Uterus (tissue), 4 donors: ENCODE data around the gene ALG6. TPM values are rescaled to one million over a fixed set of nuclear protein-coding genes. Genes with fewer than 3 reads are reported as not detected.

Experiments used
- DNase-seq, 2 donors: peaks; one replicate each; pipeline ENCODE4 v3.0.0-alpha.2; 2019 to 2020
- H3K27ac ChIP-seq, 2 donors: fragments of 200-600 bp; sonication (generic); 1 replicate in 1 of 2; 2 replicates in 1 of 2; pipeline ENCODE4 v1.5.1; 2016 to 2018
- H3K27me3 ChIP-seq, 2 donors: fragments of 200-600 bp; sonication (generic); one replicate each; pipeline ENCODE4 v1.5.1; 2018 to 2019; ENCODE audit warnings: control low read depth in 1 of 2
- H3K36me3 ChIP-seq, 2 donors: fragments of 200-600 bp; sonication (generic); one replicate each; pipeline ENCODE4 v1.5.1; 2019; ENCODE audit warnings: control low read depth in 1 of 2
- H3K4me1 ChIP-seq, 2 donors: fragments of 200-600 bp; sonication (generic); one replicate each; pipeline ENCODE4 v1.5.1; 2018 to 2019; ENCODE audit warnings: control low read depth in 1 of 2
- H3K4me3 ChIP-seq, 2 donors: fragments of 200-600 bp; sonication (generic); 1 replicate in 1 of 2; 2 replicates in 1 of 2; pipeline ENCODE4 v1.5.1; 2018 to 2019; ENCODE audit warnings: mild to moderate bottlenecking in 1 of 2
- H3K9me3 ChIP-seq, 2 donors: fragments of 200-600 bp; sonication (generic); one replicate each; pipeline ENCODE4 v1.5.1; 2019; ENCODE audit warnings: control low read depth in 1 of 2
- CTCF ChIP-seq, 4 experiments: fragments of 200-600 bp in 2 of 4; fragments of 450-650 bp in 2 of 4; sonication (generic) in 2 of 4; IDR thresholded peaks; one replicate each; pipeline ENCODE4 v1.5.1; 2016 to 2019; ENCODE audit warnings: antibody characterized with exemption in 4 of 4, mild to moderate bottlenecking in 2 of 4, moderate library complexity in 1 of 4
- POLR2A ChIP-seq, 2 donors: fragments of 450-650 bp; IDR thresholded peaks; one replicate each; pipeline ENCODE4 v1.6.1; 2016; ENCODE audit warnings: antibody characterized with exemption in 2 of 2, mild to moderate bottlenecking in 1 of 2, moderate library complexity in 1 of 2
- intact Hi-C: fragments of 100-400 bp; cut with DNase I; formaldehyde crosslinking; loops from one replicate; pipeline ENCODE4 v1.15.1; 2023; ENCODE audit warnings: low total_unique reads
- total RNA-seq, 4 donors: library from RNA; depleted of rRNA in 3 of 4; stranded (reverse); fragments of >200 nt in 3 of 4; gene quantifications; one replicate each; pipeline versions ENCODE4 v1.1.0 to v1.2.4, GENCODE V29; 2014 to 2023
- donor health status: DM: yes; HTN: yes; CAD: no.

ALG6 gene
- total RNA-seq, 4 donors from 2014 or later, result 3.8 to 23.6 (median 15.2) TPM

DNA sequence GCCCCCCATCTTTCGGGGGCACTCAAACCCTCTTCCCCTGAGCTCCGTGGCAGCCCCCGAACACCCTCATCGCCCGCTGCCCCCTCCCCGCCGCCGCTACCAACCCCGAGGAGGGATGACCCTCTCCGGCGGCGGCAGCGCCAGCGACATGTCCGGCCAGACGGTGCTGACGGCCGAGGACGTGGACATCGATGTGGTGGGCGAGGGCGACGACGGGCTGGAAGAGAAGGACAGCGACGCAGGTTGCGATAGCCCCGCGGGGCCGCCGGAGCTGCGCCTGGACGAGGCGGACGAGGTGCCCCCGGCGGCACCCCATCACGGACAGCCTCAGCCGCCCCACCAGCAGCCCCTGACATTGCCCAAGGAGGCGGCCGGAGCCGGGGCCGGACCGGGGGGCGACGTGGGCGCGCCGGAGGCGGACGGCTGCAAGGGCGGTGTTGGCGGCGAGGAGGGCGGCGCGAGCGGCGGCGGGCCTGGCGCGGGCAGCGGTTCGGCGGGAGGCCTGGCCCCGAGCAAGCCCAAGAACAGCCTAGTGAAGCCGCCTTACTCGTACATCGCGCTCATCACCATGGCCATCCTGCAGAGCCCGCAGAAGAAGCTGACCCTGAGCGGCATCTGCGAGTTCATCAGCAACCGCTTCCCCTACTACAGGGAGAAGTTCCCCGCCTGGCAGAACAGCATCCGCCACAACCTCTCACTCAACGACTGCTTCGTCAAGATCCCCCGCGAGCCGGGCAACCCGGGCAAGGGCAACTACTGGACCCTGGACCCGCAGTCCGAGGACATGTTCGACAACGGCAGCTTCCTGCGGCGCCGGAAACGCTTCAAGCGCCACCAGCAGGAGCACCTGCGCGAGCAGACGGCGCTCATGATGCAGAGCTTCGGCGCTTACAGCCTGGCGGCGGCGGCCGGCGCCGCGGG lies 44.2 kb upstream of the ALG6 start:
- Histone ChIP-seq H3K4me1 (peaks cover 0 to 23% of the 10 kb centered on the region in 2 donors), H3K4me3 (peak overlapping the region in 1 of 2 donors; percentile 37), H3K9me3 (no peaks in the 10 kb centered on the region), H3K27ac (no peak overlapping the region), H3K27me3 (peaks cover 53 to 83% of the 10 kb centered on the region in 2 donors), H3K36me3 (no peaks in the 10 kb centered on the region)
- DNase-seq, result no peak
- TF ChIP-seq POLR2A (IDR thresholded peaks at IDR 0.05) (no peak), CTCF (IDR thresholded peaks at IDR 0.05) (no peak)
- intact Hi-C loops, result no loop called here

DNA sequence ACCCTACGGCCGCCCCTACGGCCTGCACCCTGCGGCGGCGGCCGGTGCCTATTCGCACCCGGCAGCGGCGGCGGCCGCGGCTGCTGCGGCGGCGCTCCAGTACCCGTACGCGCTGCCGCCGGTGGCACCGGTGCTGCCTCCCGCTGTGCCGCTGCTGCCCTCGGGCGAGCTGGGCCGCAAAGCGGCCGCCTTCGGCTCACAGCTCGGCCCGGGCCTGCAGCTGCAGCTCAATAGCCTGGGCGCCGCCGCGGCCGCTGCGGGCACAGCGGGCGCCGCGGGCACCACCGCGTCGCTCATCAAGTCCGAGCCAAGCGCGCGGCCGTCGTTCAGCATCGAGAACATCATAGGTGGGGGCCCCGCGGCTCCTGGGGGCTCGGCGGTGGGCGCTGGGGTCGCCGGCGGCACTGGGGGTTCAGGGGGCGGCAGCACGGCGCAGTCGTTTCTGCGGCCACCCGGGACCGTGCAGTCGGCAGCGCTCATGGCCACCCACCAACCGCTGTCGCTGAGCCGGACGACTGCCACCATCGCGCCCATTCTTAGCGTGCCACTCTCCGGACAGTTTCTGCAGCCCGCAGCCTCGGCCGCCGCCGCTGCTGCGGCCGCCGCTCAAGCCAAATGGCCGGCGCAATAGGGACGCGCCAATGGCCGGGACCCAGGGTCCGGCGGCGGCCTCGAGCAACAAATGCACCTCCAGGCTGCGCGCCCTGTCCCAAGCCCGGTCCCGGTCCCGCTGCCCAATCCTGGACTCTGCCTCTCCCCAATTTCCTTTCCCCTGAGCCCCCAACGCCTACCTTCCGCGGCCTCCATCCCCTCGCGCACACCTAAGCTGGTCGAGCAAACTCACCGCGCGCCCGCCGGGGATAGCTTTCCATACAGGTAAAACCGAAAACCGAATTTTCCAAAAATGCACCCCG lies 43.3 kb upstream of the ALG6 start:
- Histone ChIP-seq H3K36me3 (no peaks in the 10 kb centered on the region), H3K27ac (no peak overlapping the region), H3K4me1 (peaks cover 0 to 23% of the 10 kb centered on the region in 2 donors), H3K27me3 (peaks cover 44 to 83% of the 10 kb centered on the region in 2 donors), H3K9me3 (no peaks in the 10 kb centered on the region), H3K4me3 (no peak overlapping the region)
- intact Hi-C loops, result no loop called here
- no peak for TF ChIP-seq POLR2A (IDR thresholded peaks at IDR 0.05)
- TF ChIP-seq CTCF (IDR thresholded peaks at IDR 0.05), result no peak
- no peak for DNase-seq

GRCh38 chr1:63324779-63325119 lies 42.7 kb upstream of the ALG6 start:
- Histone ChIP-seq H3K4me3 (no peak overlapping the region), H3K9me3 (no peaks in the 10 kb centered on the region), H3K36me3 (no peaks in the 10 kb centered on the region), H3K27me3 (peaks cover 40 to 81% of the 10 kb centered on the region in 2 donors), H3K27ac (no peak overlapping the region), H3K4me1 (peaks cover 0 to 23% of the 10 kb centered on the region in 2 donors)
- TF ChIP-seq CTCF (IDR thresholded peaks at IDR 0.05), result no peak
- TF ChIP-seq POLR2A (IDR thresholded peaks at IDR 0.05), result no peak
- no peak for DNase-seq
- intact Hi-C loops, result no loop called here

DNA sequence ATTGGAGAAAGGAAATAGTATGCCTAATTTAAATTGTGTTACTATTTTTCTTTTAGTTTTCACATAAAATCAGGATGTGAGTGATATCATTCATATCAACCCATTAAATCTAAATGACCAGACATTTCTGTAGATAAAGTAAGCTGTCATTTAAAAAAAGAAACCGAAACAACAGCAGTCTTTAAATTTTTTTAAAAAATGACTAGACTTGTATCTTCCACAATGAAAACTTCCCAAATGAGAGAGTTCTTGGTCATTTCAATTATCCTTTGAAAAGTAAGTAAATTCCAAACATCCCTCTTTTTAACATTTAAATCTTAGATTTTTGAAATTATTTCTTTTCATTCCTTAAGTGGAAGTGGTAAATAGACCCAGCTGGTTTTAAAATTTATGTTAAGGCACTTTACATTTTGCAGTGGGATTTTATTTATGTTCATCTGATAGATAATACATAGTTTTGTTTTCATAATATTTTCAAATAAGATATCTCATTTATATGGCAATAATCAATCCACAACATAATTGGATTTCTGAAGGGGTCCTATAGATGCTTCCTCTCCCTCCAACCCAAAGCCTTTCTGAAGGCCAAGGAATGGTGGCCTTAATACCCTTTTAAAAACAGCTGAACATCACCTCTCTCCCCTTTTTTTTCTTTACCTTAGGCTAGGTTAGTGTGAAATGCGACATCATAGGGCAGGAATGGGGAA lies 42.0 kb upstream of the ALG6 start:
- peaks cover 34 to 81% of the 10 kb centered on the region in 2 donors for H3K27me3 ChIP-seq

More for the DNA sequence above, 42.0 kb upstream of the ALG6 start:
- Histone ChIP-seq H3K36me3 (no peaks in the 10 kb centered on the region), H3K4me1 (peaks cover 0 to 23% of the 10 kb centered on the region in 2 donors), H3K27ac (no peak overlapping the region), H3K4me3 (no peak overlapping the region), H3K9me3 (no peaks in the 10 kb centered on the region)
- TF ChIP-seq POLR2A (IDR thresholded peaks at IDR 0.05) (no peak), CTCF (IDR thresholded peaks at IDR 0.05) (no peak)
- intact Hi-C loops, result no loop called here
- DNase-seq, result no peak
